HFFc6 (cell line): Measurements from ENCODE around the gene ASCC2. TPM values are rescaled to one million over a fixed set of nuclear protein-coding genes. Genes with fewer than 3 reads are reported as not detected.

Experiments used
- DNase-seq: peaks from one replicate; pipeline ENCODE4 v3.0.0-alpha.2; 2018
- H3K27ac Mint-ChIP-seq: 2 replicates; pipeline ENCODE4 v1.8.0; 2020; ENCODE audit warnings: mild to moderate bottlenecking, mixed read lengths
- H3K27me3 Mint-ChIP-seq: 2 replicates; pipeline ENCODE4 v1.8.0; 2021; ENCODE audit warnings: mild to moderate bottlenecking, moderate library complexity, mixed read lengths; ENCODE audit not compliant: insufficient read depth
- H3K36me3 Mint-ChIP-seq: 2 replicates; pipeline ENCODE4 v1.8.0; 2021; ENCODE audit warnings: low read depth, mixed read lengths
- H3K4me1 Mint-ChIP-seq: 2 replicates; pipeline ENCODE4 v1.8.0; 2020; ENCODE audit warnings: low read depth, mixed read lengths
- H3K4me3 Mint-ChIP-seq: 2 replicates; pipeline ENCODE4 v1.8.0; 2020; ENCODE audit warnings: mild to moderate bottlenecking, moderate library complexity, mixed read lengths
- H3K9me3 Mint-ChIP-seq: 2 replicates; pipeline ENCODE4 v1.8.0; 2020; ENCODE audit warnings: mild to moderate bottlenecking, mixed read lengths
- total RNA-seq, 6 experiments: library from RNA; stranded (reverse); fragmentation: NEBNext Ultra II Directional; extraction: Animal tissue kit (Norgen Biotek cat#: 25700); gene quantifications; 2 replicates in 1 of 6; 3 replicates in 5 of 6; pipeline ENCODE4 v1.2.3, GENCODE V29; 2021
- TF ChIP-seq, protein P1 (sequence below): fragments of 200-600 bp; sonication (generic); IDR thresholded peaks from 2 replicates; pipeline ENCODE4 v1.5.0; 2021; ENCODE audit warnings: antibody characterized with exemption, mild to moderate bottlenecking

The ASCC2 gene
- total RNA-seq, 6 experiments from 2014 or later = 60.1 to 73.6 (median 66.4) TPM

- no peaks in the 10 kb centered on the region; the same call in 1 of the 2 replicates for H3K27me3 Mint-ChIP-seq
- peak overlapping the region; percentile 100 for H3K4me3 Mint-ChIP-seq
- peaks cover 28% of the 10 kb centered on the region for H3K4me1 Mint-ChIP-seq
- peak overlapping the region; percentile 95 for H3K27ac Mint-ChIP-seq
- H3K9me3 Mint-ChIP-seq = no peaks in the 10 kb centered on the region
- peaks cover 11% of the 10 kb centered on the region; the same call in 1 of the 2 replicates for H3K36me3 Mint-ChIP-seq
- DNase-seq = no peak
- TF ChIP-seq, protein P1, sequence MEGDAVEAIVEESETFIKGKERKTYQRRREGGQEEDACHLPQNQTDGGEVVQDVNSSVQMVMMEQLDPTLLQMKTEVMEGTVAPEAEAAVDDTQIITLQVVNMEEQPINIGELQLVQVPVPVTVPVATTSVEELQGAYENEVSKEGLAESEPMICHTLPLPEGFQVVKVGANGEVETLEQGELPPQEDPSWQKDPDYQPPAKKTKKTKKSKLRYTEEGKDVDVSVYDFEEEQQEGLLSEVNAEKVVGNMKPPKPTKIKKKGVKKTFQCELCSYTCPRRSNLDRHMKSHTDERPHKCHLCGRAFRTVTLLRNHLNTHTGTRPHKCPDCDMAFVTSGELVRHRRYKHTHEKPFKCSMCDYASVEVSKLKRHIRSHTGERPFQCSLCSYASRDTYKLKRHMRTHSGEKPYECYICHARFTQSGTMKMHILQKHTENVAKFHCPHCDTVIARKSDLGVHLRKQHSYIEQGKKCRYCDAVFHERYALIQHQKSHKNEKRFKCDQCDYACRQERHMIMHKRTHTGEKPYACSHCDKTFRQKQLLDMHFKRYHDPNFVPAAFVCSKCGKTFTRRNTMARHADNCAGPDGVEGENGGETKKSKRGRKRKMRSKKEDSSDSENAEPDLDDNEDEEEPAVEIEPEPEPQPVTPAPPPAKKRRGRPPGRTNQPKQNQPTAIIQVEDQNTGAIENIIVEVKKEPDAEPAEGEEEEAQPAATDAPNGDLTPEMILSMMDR = no peak
Observed at GRCh38 chr22:29765905-29766631, 72.0 kb downstream of the ASCC2 start.

GRCh38 chr22:29762263-29762662 lies 75.8 kb downstream of the ASCC2 start:
- DNase-seq = no peak
- Mint-ChIP-seq H3K4me3 (no peak overlapping the region), H3K9me3 (no peaks in the 10 kb centered on the region), H3K27me3 (no peaks in the 10 kb centered on the region; the same call in 1 of the 2 replicates), H3K4me1 (peaks cover 13% of the 10 kb centered on the region), H3K36me3 (no peaks in the 10 kb centered on the region), H3K27ac (no peak overlapping the region)
- TF ChIP-seq, protein P1 = no peak

DNA sequence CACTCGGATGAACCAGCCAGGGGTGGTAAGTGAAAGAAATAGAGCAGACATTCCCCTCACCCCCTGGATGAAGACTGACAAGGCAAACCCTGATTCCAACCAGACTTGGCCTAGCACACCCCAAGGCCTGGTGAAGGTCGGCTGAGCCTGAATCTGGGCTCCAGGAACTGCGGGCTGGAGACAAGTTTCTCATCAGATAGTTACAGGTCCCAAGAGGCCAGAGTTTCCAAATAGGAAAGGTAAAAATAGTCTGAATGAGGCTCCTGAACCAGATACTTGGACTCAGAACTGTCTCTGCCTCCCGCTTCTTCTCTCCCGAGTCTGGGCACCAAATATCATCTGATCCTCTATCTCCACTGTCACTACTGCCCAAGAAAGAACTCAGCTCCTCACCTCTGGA lies 79.1 kb downstream of the ASCC2 start:
- TF ChIP-seq, protein P1 = no peak

DNA sequence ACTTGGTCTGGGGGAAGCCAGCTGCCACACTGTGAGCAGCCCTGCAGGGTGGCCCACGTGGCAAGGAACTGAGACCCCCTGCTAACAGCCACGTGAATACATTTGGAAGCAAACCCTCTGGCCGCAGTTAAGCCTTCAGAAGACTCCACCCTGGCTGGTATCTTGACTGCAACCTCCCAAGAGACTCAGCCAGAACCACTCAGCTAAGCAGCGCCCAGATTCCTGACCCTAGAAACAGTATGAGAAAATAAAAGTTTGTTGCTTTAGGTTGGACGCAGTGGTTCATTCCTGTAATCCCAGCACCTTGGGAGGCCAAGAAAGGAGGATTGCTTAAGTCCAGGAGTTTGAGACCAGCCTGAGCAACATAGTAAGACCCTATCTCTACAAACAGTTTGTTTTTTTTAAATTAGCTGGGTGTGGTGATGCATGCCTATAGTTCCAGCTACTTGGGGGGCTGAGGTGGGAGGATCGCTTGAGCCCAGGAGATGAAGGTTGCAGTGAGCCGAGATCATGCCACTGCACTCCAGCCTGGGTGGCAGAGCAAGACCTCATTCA lies 79.9 kb downstream of the ASCC2 start:
- H3K9me3 Mint-ChIP-seq = no peaks in the 10 kb centered on the region
- no peak overlapping the region for H3K27ac Mint-ChIP-seq
- no peaks in the 10 kb centered on the region for H3K4me1 Mint-ChIP-seq
- H3K27me3 Mint-ChIP-seq = peaks cover 2% of the 10 kb centered on the region; the same call in 1 of the 2 replicates
- DNase-seq = no peak
- no peak overlapping the region for H3K4me3 Mint-ChIP-seq
- TF ChIP-seq, protein P1 = no peak
- H3K36me3 Mint-ChIP-seq = no peaks in the 10 kb centered on the region

More for the DNA sequence above, 79.1 kb downstream of the ASCC2 start:
- Mint-ChIP-seq H3K4me3 (no peak overlapping the region), H3K27ac (no peak overlapping the region), H3K4me1 (no peaks in the 10 kb centered on the region), H3K36me3 (no peaks in the 10 kb centered on the region), H3K9me3 (no peaks in the 10 kb centered on the region), H3K27me3 (no peaks in the 10 kb centered on the region)
- DNase-seq = no peak

GRCh38 chr22:29757096-29757495 lies 81.0 kb downstream of the ASCC2 start:
- TF ChIP-seq, protein P1 = no peak
- H3K4me1 Mint-ChIP-seq = no peaks in the 10 kb centered on the region
- H3K27ac Mint-ChIP-seq = no peak overlapping the region
- peaks cover 2% of the 10 kb centered on the region; the same call in 1 of the 2 replicates for H3K27me3 Mint-ChIP-seq
- H3K36me3 Mint-ChIP-seq = no peaks in the 10 kb centered on the region
- DNase-seq = no peak
- H3K4me3 Mint-ChIP-seq = no peak overlapping the region
- H3K9me3 Mint-ChIP-seq = no peaks in the 10 kb centered on the region
